NT2/D1 (cell line): ENCODE measurements around the gene EFNA2.

Experiments
- DNase-seq: peaks from one replicate; pipeline ENCODE4 v3.0.0-alpha.2; 2011; ENCODE audit warnings: low read depth, low spot score
- H3K27me3 ChIP-seq: 2 replicates; pipeline ENCODE4 v1.6.0; 2011; ENCODE audit warnings: mild to moderate bottlenecking; ENCODE audit not compliant: insufficient read length, insufficient read depth
- H3K36me3 ChIP-seq: 2 replicates; pipeline ENCODE4 v1.6.1; 2011; ENCODE audit warnings: mild to moderate bottlenecking, low read length, mixed read lengths; ENCODE audit not compliant: insufficient read depth, insufficient read length
- H3K4me1 ChIP-seq: 2 replicates; pipeline ENCODE4 v1.5.1; 2011; ENCODE audit not compliant: insufficient read depth, insufficient read length
- H3K4me3 ChIP-seq: 2 replicates; pipeline ENCODE4 v1.5.1; 2011; ENCODE audit warnings: low read depth; ENCODE audit not compliant: insufficient read length
- H3K9ac ChIP-seq: 2 replicates; pipeline ENCODE4 v1.6.0; 2011; ENCODE audit warnings: low read depth; ENCODE audit not compliant: insufficient read length
- H3K9me3 ChIP-seq: 2 replicates; pipeline ENCODE4 v1.5.1; 2011; ENCODE audit warnings: mild to moderate bottlenecking, low read length; ENCODE audit not compliant: insufficient read depth
- SUZ12 ChIP-seq: IDR thresholded peaks from 2 replicates; pipeline ENCODE4 v1.6.1; 2011; ENCODE audit not compliant: insufficient read length, insufficient read depth; ENCODE audit errors: extremely low read depth
- YY1 ChIP-seq: IDR thresholded peaks from 2 replicates; pipeline ENCODE4 v1.6.1; 2011; ENCODE audit not compliant: insufficient read length, insufficient read depth
- ZNF274 ChIP-seq: IDR thresholded peaks from 2 replicates; pipeline ENCODE4 v1.6.1; 2011; ENCODE audit warnings: mild to moderate bottlenecking, low read depth, low read length

EFNA2 gene

GRCh38 chr19:1269065-1269477 lies 16.6 kb upstream of the EFNA2 start, which contains the start of gene CIRBP:
TSS of gene CIRBP (plus strand) at chr19:1269332. CDS start at chr19:1270934, 1,602 bp downstream.
- no peak for TF ChIP-seq YY1
- peak within 1 kb of the TSS; percentile 87 for H3K4me3 ChIP-seq
- H3K9ac ChIP-seq: peak within 1 kb of the TSS; percentile 100
- DNase-seq: peak; percentile 97
- no peaks in the 10 kb centered on the region for H3K9me3 ChIP-seq
- H3K27me3 ChIP-seq: peaks cover 15% of the 10 kb centered on the region
- H3K4me1 ChIP-seq: peaks cover 55% of the 10 kb centered on the region
- H3K36me3 ChIP-seq: peaks cover 55% of the 10 kb centered on the region

- Histone ChIP-seq H3K9ac (peak overlapping the region; percentile 100), H3K36me3 (peaks cover 55% of the 10 kb centered on the region), H3K27me3 (peaks cover 15% of the 10 kb centered on the region), H3K4me1 (peaks cover 55% of the 10 kb centered on the region), H3K4me3 (peak overlapping the region; percentile 87), H3K9me3 (no peaks in the 10 kb centered on the region)
- DNase-seq: no peak
- TF ChIP-seq ZNF274 (no peak), YY1 (peak; percentile 91)
Observed at GRCh38 chr19:1269478-1270212, 16.0 kb upstream of the EFNA2 start.

- Histone ChIP-seq H3K9ac (peak overlapping the region; percentile 100), H3K36me3 (peaks cover 54% of the 10 kb centered on the region), H3K27me3 (peaks cover 15% of the 10 kb centered on the region), H3K9me3 (no peaks in the 10 kb centered on the region), H3K4me1 (peaks cover 48% of the 10 kb centered on the region), H3K4me3 (peak overlapping the region; percentile 87)
- no peak for DNase-seq
- no peak for TF ChIP-seq YY1
- TF ChIP-seq ZNF274: no peak
- TF ChIP-seq SUZ12: no peak
Observed at GRCh38 chr19:1270213-1270853, 15.3 kb upstream of the EFNA2 start.

- H3K9me3 ChIP-seq: no peaks in the 10 kb centered on the region
- peak overlapping the region; percentile 100 for H3K9ac ChIP-seq
- TF ChIP-seq SUZ12 (no peak), YY1 (no peak), ZNF274 (no peak)
- peaks cover 54% of the 10 kb centered on the region for H3K36me3 ChIP-seq
- H3K4me3 ChIP-seq: peak overlapping the region; percentile 19
- peaks cover 15% of the 10 kb centered on the region for H3K27me3 ChIP-seq
- peaks cover 45% of the 10 kb centered on the region for H3K4me1 ChIP-seq
- no peak for DNase-seq
Observed at GRCh38 chr19:1270854-1271527, 14.7 kb upstream of the EFNA2 start.

GRCh38 chr19:1271528-1272422 lies 13.9 kb upstream of the EFNA2 start:
- Histone ChIP-seq H3K36me3 (peaks cover 60% of the 10 kb centered on the region), H3K9ac (peak overlapping the region; percentile 100), H3K4me3 (no peak overlapping the region), H3K4me1 (peaks cover 45% of the 10 kb centered on the region), H3K9me3 (no peaks in the 10 kb centered on the region), H3K27me3 (peaks cover 15% of the 10 kb centered on the region)
- TF ChIP-seq ZNF274: no peak
- no peak for TF ChIP-seq YY1
- TF ChIP-seq SUZ12: no peak
- no peak for DNase-seq

GRCh38 chr19:1272423-1273262 lies 13.0 kb upstream of the EFNA2 start:
- H3K9ac ChIP-seq: peak overlapping the region; percentile 100
- H3K27me3 ChIP-seq: peaks cover 9% of the 10 kb centered on the region
- H3K9me3 ChIP-seq: no peaks in the 10 kb centered on the region
- peaks cover 68% of the 10 kb centered on the region for H3K36me3 ChIP-seq
- no peak for DNase-seq
- H3K4me3 ChIP-seq: no peak overlapping the region
- TF ChIP-seq YY1: no peak
- TF ChIP-seq ZNF274: no peak
- no peak for TF ChIP-seq SUZ12
- peaks cover 43% of the 10 kb centered on the region for H3K4me1 ChIP-seq
